Liver (tissue), 9 donors: Measurements from ENCODE around the gene SNRNP27. TPM values are rescaled to one million over a fixed set of nuclear protein-coding genes. Genes with fewer than 3 reads are reported as not detected.

ENCODE experiments used
- DNase-seq: peaks from one replicate; pipeline ENCODE4 v3.0.0-alpha.2; 2017; ENCODE audit warnings: low spot score
- H3K27ac ChIP-seq, 2 donors: one replicate each; pipeline ENCODE4 v1.7.0; 2013; ENCODE audit warnings: inconsistent platforms in 2 of 2, low read length in 2 of 2, control low read depth in 1 of 2, low read depth in 1 of 2, mild to moderate bottlenecking in 1 of 2
- H3K27me3 ChIP-seq, 4 donors: one replicate each; pipeline versions ENCODE4 v1.6.1 to v1.7.0; 2013; ENCODE audit warnings: low read length in 3 of 4, inconsistent platforms in 1 of 4, mild to moderate bottlenecking in 1 of 4, moderate library complexity in 1 of 4; ENCODE audit not compliant: control insufficient read depth in 4 of 4, insufficient read depth in 4 of 4
- H3K36me3 ChIP-seq, 4 donors: one replicate each; pipeline versions ENCODE4 v1.6.1 to v1.7.0; 2013; ENCODE audit warnings: low read length in 3 of 4, mild to moderate bottlenecking in 3 of 4, low read depth in 1 of 4, moderate library complexity in 1 of 4; ENCODE audit not compliant: control insufficient read depth in 4 of 4, insufficient read depth in 3 of 4
- H3K4me1 ChIP-seq, 4 donors: one replicate each; pipeline versions ENCODE4 v1.6.1 to v1.7.0; 2013; ENCODE audit warnings: low read length in 3 of 4, mild to moderate bottlenecking in 3 of 4, moderate library complexity in 1 of 4; ENCODE audit not compliant: control insufficient read depth in 4 of 4, insufficient read depth in 4 of 4
- H3K4me3 ChIP-seq, 3 donors: one replicate each; pipeline versions ENCODE4 v1.6.1 to v1.7.0; 2013; ENCODE audit warnings: low read length in 3 of 3, control low read depth in 1 of 3, low read depth in 1 of 3, mild to moderate bottlenecking in 1 of 3
- H3K9ac ChIP-seq, 2 donors: one replicate each; pipeline ENCODE4 v1.7.0; 2013; ENCODE audit warnings: low read length in 2 of 2, mild to moderate bottlenecking in 2 of 2, moderate library complexity in 2 of 2, control low read depth in 1 of 2, low read depth in 1 of 2
- H3K9me3 ChIP-seq, 4 donors: one replicate each; pipeline versions ENCODE4 v1.6.1 to v1.7.0; 2013; ENCODE audit warnings: low read length in 3 of 4; ENCODE audit not compliant: control insufficient read depth in 4 of 4
- ATF3 ChIP-seq: IDR thresholded peaks from 2 replicates; pipeline ENCODE4 v1.6.1; 2016; ENCODE audit warnings: antibody characterized with exemption
- CTCF ChIP-seq: fragments of 150-350 bp; IDR thresholded peaks from 2 replicates; pipeline ENCODE4 v1.5.1; 2017; ENCODE audit warnings: improper control_type of control experiment, low read depth, low read length; ENCODE audit not compliant: missing input control
- EGR1 ChIP-seq, 2 donors: IDR thresholded peaks; 2 replicates each; pipeline ENCODE4 v1.6.1; 2016 to 2018; ENCODE audit warnings: antibody characterized with exemption in 2 of 2, low read depth in 2 of 2
- FOXA1 ChIP-seq: IDR thresholded peaks from 2 replicates; pipeline ENCODE4 v1.6.1; 2016; ENCODE audit warnings: antibody characterized with exemption
- GABPA ChIP-seq, 2 donors: IDR thresholded peaks in 1 of 2; conservative IDR thresholded peaks in 1 of 2; 2 replicates each; pipeline ENCODE4 v1.6.1; 2016; ENCODE audit warnings: antibody characterized with exemption in 2 of 2, mild to moderate bottlenecking in 1 of 2, moderate library complexity in 1 of 2
- HNF4A ChIP-seq, 2 donors: conservative IDR thresholded peaks; 2 replicates each; pipeline ENCODE4 v1.6.1; 2016; ENCODE audit warnings: antibody characterized with exemption in 2 of 2, mild to moderate bottlenecking in 2 of 2
- HNF4G ChIP-seq: IDR thresholded peaks from 2 replicates; pipeline ENCODE4 v1.6.1; 2016; ENCODE audit warnings: antibody characterized with exemption
- JUND ChIP-seq, 2 donors: IDR thresholded peaks; 2 replicates each; pipeline ENCODE4 v1.6.1; 2016; ENCODE audit warnings: antibody characterized with exemption in 2 of 2
- MAX ChIP-seq: IDR thresholded peaks from 2 replicates; pipeline ENCODE4 v1.6.1; 2016; ENCODE audit warnings: antibody characterized with exemption
- NR2F2 ChIP-seq: IDR thresholded peaks from 2 replicates; pipeline ENCODE4 v1.6.1; 2016; ENCODE audit warnings: antibody characterized with exemption
- RAD21 ChIP-seq, 2 donors: IDR thresholded peaks; 2 replicates each; pipeline ENCODE4 v1.6.1; 2016; ENCODE audit warnings: antibody characterized with exemption in 2 of 2, mild to moderate bottlenecking in 2 of 2
- REST ChIP-seq: IDR thresholded peaks from 2 replicates; pipeline ENCODE4 v1.6.1; 2016; ENCODE audit warnings: antibody characterized with exemption, mild to moderate bottlenecking
- RXRA ChIP-seq, 2 donors: IDR thresholded peaks; 2 replicates each; pipeline ENCODE4 v1.6.1; 2017 to 2018; ENCODE audit warnings: antibody characterized with exemption in 2 of 2, mild to moderate bottlenecking in 1 of 2
- SP1 ChIP-seq: IDR thresholded peaks from 2 replicates; pipeline ENCODE4 v1.6.1; 2018; ENCODE audit warnings: antibody characterized with exemption, mild to moderate bottlenecking
- YY1 ChIP-seq: IDR thresholded peaks from 2 replicates; pipeline ENCODE4 v1.6.1; 2016; ENCODE audit warnings: antibody characterized with exemption, mild to moderate bottlenecking
- ZBTB33 ChIP-seq: IDR thresholded peaks from 2 replicates; pipeline ENCODE4 v1.6.1; 2016; ENCODE audit warnings: antibody characterized with exemption
- WGBS: extraction: QIAGEN DNeasy Blood & Tissue Kit; methylation state at CpG from one replicate; pipeline ENCODE4 v1.1.7; 2013; 5-methylcytosine and 5-hydroxymethylcytosine counted together
- polyA plus RNA-seq, 2 donors: library from polyadenylated mRNA; stranded (reverse) in 1 of 2; unstranded in 1 of 2; fragments of 200-250 nt in 1 of 2; fragments of >200 nt in 1 of 2; fragmentation: Nextera tagmentation in 1 of 2; extraction: Ambion mirVana in 1 of 2; gene quantifications; one replicate each; pipeline versions ENCODE4 v1.2.1 to v1.2.3, GENCODE V29; 2013 to 2015
- total RNA-seq, 2 donors: library from RNA; depleted of rRNA; stranded (reverse); fragments of >200 nt; gene quantifications; one replicate each; pipeline ENCODE4 v1.2.3, GENCODE V29; 2014
- donor health status: healthy.
- donor health status: healthy.
- donor health status: healthy.
- donor health status: healthy.
- donor health status: healthy.

The SNRNP27 gene
- total and polyA plus RNA-seq, 4 donors = 16.8 to 28.7 (median 20.0) TPM

GRCh38 chr2:69948963-69949645, 55.3 kb downstream of the SNRNP27 start:
- H3K4me1 ChIP-seq = no peaks in the 10 kb centered on the region
- H3K36me3 ChIP-seq = no peaks in the 10 kb centered on the region
- no peak overlapping the region for H3K9ac ChIP-seq
- H3K4me3 ChIP-seq = no peak overlapping the region
- no peak for TF ChIP-seq RXRA (IDR thresholded peaks at IDR 0.05)
- TF ChIP-seq MAX = no peak
- TF ChIP-seq SP1 = no peak
- no peak for TF ChIP-seq HNF4G
- TF ChIP-seq JUND (IDR thresholded peaks at IDR 0.05) = no peak
- no peak for TF ChIP-seq NR2F2
- no peak for TF ChIP-seq YY1
- TF ChIP-seq GABPA (IDR thresholded peaks at IDR 0.05 in 1 of 2, conservative IDR thresholded peaks at IDR 0.05 in 1 of 2) = no peak
- TF ChIP-seq ATF3 = no peak
- TF ChIP-seq FOXA1 = no peak
- no peak for TF ChIP-seq RAD21 (IDR thresholded peaks at IDR 0.05)
- TF ChIP-seq EGR1 (IDR thresholded peaks at IDR 0.05; ENCODE audit: low read depth in 2 of 2) = no peak
- TF ChIP-seq ZBTB33 = no peak
- no peak for TF ChIP-seq HNF4A (conservative IDR thresholded peaks at IDR 0.05)
- no peak for TF ChIP-seq CTCF
- no peak for TF ChIP-seq REST
- H3K27me3 ChIP-seq = no peaks in the 10 kb centered on the region
- H3K9me3 ChIP-seq = no peaks in the 10 kb centered on the region
- DNase-seq = no peak
- WGBS = 71% methylated on average over 21 of the region's 21 CpGs
- H3K27ac ChIP-seq = no peak overlapping the region
